GM12878 (cell line): ENCODE results near the gene GLI1. TPM values are rescaled to one million over a fixed set of nuclear protein-coding genes. Genes with fewer than 3 reads are reported as not detected.
"Not testable (repeated sequence)": the region's sequence is repeated elsewhere in the genome, so short reads cannot be mapped to it uniquely, and the experiment has no call there.

Experiments used
- ATAC-seq: fragments of 200-7000 bp; cut with Tn5 transposase; 3 replicates; pipeline ENCODE4 v1.9.1; 2020; ENCODE audit warnings: mild to moderate bottlenecking, moderate library complexity
- BruUV-seq: library from RNA; stranded (reverse); fragments of 400-500 nt; replicated peaks from 2 replicates; lab custom pipeline; 2021; lab: Mats Ljungman, UMichigan
- CTCF ChIA-PET: fragments of 300-600 bp; sonication (Branson Sonifier 250); formaldehyde crosslinking; extraction: SDS; loops from one replicate; lab custom pipeline; 2021; ENCODE audit warnings: inconsistent platforms; lab: Yijun Ruan, JAX
- POLR2A ChIA-PET: fragments of 350-600 bp; formaldehyde crosslinking; extraction: SDS; loops from one replicate; lab custom pipeline; 2021; ENCODE audit warnings: inconsistent platforms; lab: Charles Lee
- RAD21 ChIA-PET: fragments of 300-600 bp; sonication (Branson Sonifier 250); formaldehyde crosslinking; loops from one replicate; lab custom pipeline; 2023; ENCODE audit warnings: antibody characterized with exemption; ENCODE audit not compliant: unreplicated experiment; lab: Charles Lee
- SMC1A ChIA-PET: fragments of 300-600 bp; sonication (Branson Sonifier 250); formaldehyde crosslinking; loops from one replicate; lab custom pipeline; 2023; ENCODE audit not compliant: unreplicated experiment, uncharacterized antibody; lab: Charles Lee
- DNase-seq: peaks from one replicate; pipeline ENCODE4 v3.0.0-alpha.2; 2011; ENCODE audit warnings: low read depth, low spot score
- FAIRE-seq: peaks from 3 replicates; lab custom pipeline; 2011; peaks lifted over from hg19 to GRCh38; lab: Jason Lieb, UNC
- H2AFZ ChIP-seq: 2 replicates; pipeline ENCODE4 v1.6.0; 2011; ENCODE audit warnings: low read depth, low read length, control low read depth; ENCODE audit not compliant: control insufficient read depth
- H3K27ac ChIP-seq: 2 replicates; pipeline ENCODE4 v1.5.1; 2011; ENCODE audit warnings: control low read depth; ENCODE audit not compliant: control insufficient read depth, insufficient read depth
- H3K27me3 ChIP-seq, 2 experiments: replicated peaks in 1 of 2; 2 replicates each; pipeline versions ENCODE4 v1.6.0 to v1.6.1; 2011; ENCODE audit warnings: low read length in 1 of 2; ENCODE audit not compliant: control insufficient read depth in 2 of 2, insufficient read depth in 2 of 2
- H3K36me3 ChIP-seq, 2 experiments: 2 replicates each; pipeline ENCODE4 v1.5.1; 2011; ENCODE audit warnings: low read length in 1 of 2; ENCODE audit not compliant: control insufficient read depth in 2 of 2, insufficient read depth in 2 of 2
- H3K4me1 ChIP-seq: 2 replicates; pipeline ENCODE4 v1.6.1; 2011; ENCODE audit warnings: mild to moderate bottlenecking, low read length, moderate library complexity, mixed read lengths; ENCODE audit not compliant: control insufficient read depth, insufficient read depth
- H3K4me2 ChIP-seq: 2 replicates; pipeline ENCODE4 v1.6.0; 2011; ENCODE audit warnings: control low read depth; ENCODE audit not compliant: control insufficient read depth, insufficient read depth
- H3K4me3 ChIP-seq: fragments of 200-600 bp; sonication (generic); 2 replicates; pipeline ENCODE4 v1.5.1; 2016
- H3K79me2 ChIP-seq: 2 replicates; pipeline ENCODE4 v1.6.0; 2011; ENCODE audit warnings: low read length; ENCODE audit not compliant: control insufficient read depth, insufficient read depth
- H3K9ac ChIP-seq: 2 replicates; pipeline ENCODE4 v1.8.0; 2011; ENCODE audit warnings: low read length, control low read depth, mixed read lengths; ENCODE audit not compliant: control insufficient read depth, insufficient read depth
- H3K9me3 ChIP-seq: replicated peaks from 3 replicates; pipeline ENCODE4 v1.5.1; 2011; ENCODE audit warnings: mild to moderate bottlenecking, low read length; ENCODE audit not compliant: control insufficient read depth, insufficient read depth
- H4K20me1 ChIP-seq: 2 replicates; pipeline ENCODE4 v1.6.0; 2011; ENCODE audit not compliant: control insufficient read depth, insufficient read depth
- CREB1 ChIP-seq: IDR thresholded peaks from 2 replicates; pipeline ENCODE4 v1.6.1; 2012; ENCODE audit warnings: low read depth, mild to moderate bottlenecking, inconsistent platforms
- IKZF2 ChIP-seq, 2 experiments: fragments of 450-650 bp; IDR thresholded peaks; 2 replicates each; pipeline ENCODE4 v1.6.1; 2017; ENCODE audit warnings: mild to moderate bottlenecking in 2 of 2, moderate library complexity in 2 of 2
- JUND ChIP-seq: IDR thresholded peaks from 2 replicates; pipeline ENCODE4 v1.6.1; 2012; ENCODE audit warnings: low read depth, mild to moderate bottlenecking, low read length, improper control_type of control experiment, moderate library complexity
- MYB ChIP-seq: fragments of 150-350 bp; IDR thresholded peaks from 2 replicates; pipeline ENCODE4 v1.6.1; 2014; ENCODE audit warnings: mild to moderate bottlenecking, low read depth, low read length, borderline replicate concordance
- NR2C1 ChIP-seq: fragments of 450-650 bp; IDR thresholded peaks from 2 replicates; pipeline ENCODE4 v1.6.1; 2017; ENCODE audit warnings: antibody characterized with exemption, mild to moderate bottlenecking, moderate library complexity
- SUPT20H ChIP-seq: IDR thresholded peaks from 2 replicates; pipeline ENCODE4 v1.6.1; 2011; ENCODE audit warnings: low read depth, mild to moderate bottlenecking, low read length, moderate library complexity, borderline replicate concordance; ENCODE audit not compliant: control insufficient read depth
- TBL1XR1 ChIP-seq: IDR thresholded peaks from 2 replicates; pipeline ENCODE4 v1.6.1; 2012; ENCODE audit warnings: low read depth, low read length, improper control_type of control experiment
- ZBTB11 ChIP-seq: fragments of 450-650 bp; formaldehyde crosslinking; IDR thresholded peaks from 2 replicates; pipeline ENCODE4 v1.5.0; 2022; ENCODE audit warnings: mild to moderate bottlenecking, missing genetic modification characterization
- ZNF622 ChIP-seq: fragments of 450-650 bp; IDR thresholded peaks from 2 replicates; pipeline ENCODE4 v1.6.1; 2017; ENCODE audit warnings: mild to moderate bottlenecking, inconsistent platforms
- ZZZ3 ChIP-seq: IDR thresholded peaks from 2 replicates; pipeline ENCODE4 v1.6.1; 2011; ENCODE audit warnings: low read depth; ENCODE audit not compliant: control insufficient read depth, insufficient read length
- WGBS: methylation state at CpG from one replicate; pipeline ENCODE4 v1.1.6; 2016; ENCODE audit warnings: low lambda C conversion rate; ENCODE audit not compliant: insufficient replicate concordance, insufficient coverage; ENCODE audit errors: missing lambda C conversion rate; 5-methylcytosine and 5-hydroxymethylcytosine counted together
- in situ Hi-C: fragments of 300-500 bp; cut with MboI; formaldehyde crosslinking; loops from 9 replicates; pipeline ENCODE4 v1.14.3; 2018; ENCODE audit warnings: mixed read lengths
- intact Hi-C: fragments of 100-400 bp; cut with micrococcal nuclease; formaldehyde crosslinking; loops from one replicate; pipeline ENCODE4 v1.14.2; 2022; ENCODE audit not compliant: unreplicated experiment
- polyA plus RNA-seq, 11 experiments: library from polyadenylated mRNA; depleted of rRNA in 4 of 11; unstranded in 6 of 11; stranded (reverse) in 5 of 11; fragments of >200 nt; fragmentation: Nextera tagmentation in 4 of 11; fragmentation: Illumina TruSeq in 1 of 11; extraction: Ambion mirVana in 4 of 11; extraction: Trizol in 1 of 11; gene quantifications; 1 replicate in 1 of 11; 2 replicates in 10 of 11; pipeline versions ENCODE4 v1.2.1 to v1.2.3, GENCODE V29; 2011 to 2016; ENCODE audit warnings: inconsistent platforms in 2 of 11, missing spikeins in 2 of 11, low read depth in 1 of 11
- total RNA-seq, 4 experiments: library from RNA; depleted of rRNA in 3 of 4; stranded (reverse); fragments of >200 nt in 3 of 4; fragmentation: Illumina TruSeq in 1 of 4; extraction: Trizol in 1 of 4; gene quantifications; 2 replicates each; pipeline versions ENCODE4 v1.2.1 to v1.2.3, GENCODE V29; 2013 to 2021

GLI1 gene
- total and polyA plus RNA-seq, 10 of the 15 experiments (the other 5 are each of a cell fraction or from before 2014, with no cell fraction given) = 0.27 to 1.2 (median 0.49) TPM

DNA sequence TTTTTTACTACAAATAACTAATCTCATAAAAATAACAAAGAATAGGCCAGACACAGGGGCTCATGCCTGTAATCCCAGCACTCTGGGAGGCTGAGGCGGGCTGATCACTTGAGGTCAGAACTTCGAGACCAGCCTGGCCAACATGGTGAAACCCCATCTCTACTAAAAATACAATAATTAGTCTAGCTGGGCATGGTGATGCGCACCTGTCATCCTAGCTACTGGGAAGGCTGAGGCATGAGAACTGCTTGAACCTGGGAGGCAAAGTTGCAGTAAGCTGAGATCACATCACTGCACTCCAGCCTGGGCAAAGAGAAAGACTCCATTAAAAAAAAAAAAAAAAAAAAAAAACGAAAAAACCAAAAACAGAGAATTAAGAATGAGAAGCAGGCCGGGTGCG, 45.4 kb upstream of the GLI1 start:
- H2AFZ ChIP-seq, H3K4me1 ChIP-seq, H3K4me2 ChIP-seq, ATAC-seq, in situ Hi-C loops, intact Hi-C loops, H3K79me2 ChIP-seq, H3K27me3 ChIP-seq, H3K27ac ChIP-seq, H3K4me3 ChIP-seq, FAIRE-seq, H3K9me3 ChIP-seq, H4K20me1 ChIP-seq, DNase-seq, BruUV-seq, H3K36me3 ChIP-seq, H3K9ac ChIP-seq: not testable (repeated sequence)
- SMC1A ChIA-PET = interaction anchor here (0.7 to 1.5 kb wide), 3 partner anchors 10 to 71 kb away, joined by 3 to 7 read pairs (median 4); no protein-coding TSS in a partner anchor
- WGBS = 94% methylated on average over 6 of the region's 6 CpGs
- CTCF ChIA-PET = interaction anchor here (1.1 to 1.4 kb wide), 2 partner anchors 9 to 16 kb away, joined by 3 read pairs; no protein-coding TSS in a partner anchor
- POLR2A ChIA-PET = interaction anchor here (0.7 kb wide), 1 partner anchor 59 kb away, joined by 4 read pairs; no protein-coding TSS in a partner anchor
- RAD21 ChIA-PET = interaction anchor here (0.7 to 1.1 kb wide), 2 partner anchors 149 to 211 kb away, joined by 3 to 4 read pairs; no protein-coding TSS in a partner anchor

- no peaks in the 10 kb centered on the region; the same call in 1 of the 2 replicates for H3K4me1 ChIP-seq
- ChIA-PET CTCF (interaction anchor here (1.1 to 1.4 kb wide), 2 partner anchors 8 to 15 kb away, joined by 3 read pairs; no protein-coding TSS in a partner anchor), SMC1A (interaction anchor here (1.5 kb wide), 1 partner anchor 72 kb away, joined by 7 read pairs; no protein-coding TSS in a partner anchor), POLR2A (no interaction called here), RAD21 (interaction anchor here (1.1 kb wide), 1 partner anchor 150 kb away, joined by 4 read pairs; no protein-coding TSS in a partner anchor)
- H3K79me2 ChIP-seq = no peaks in the 10 kb centered on the region; the same call in 1 of the 2 replicates
- ATAC-seq = no peak
- no peak for TF ChIP-seq NR2C1
- TF ChIP-seq TBL1XR1 = no peak
- TF ChIP-seq JUND = no peak
- no peak for TF ChIP-seq IKZF2 (IDR thresholded peaks at IDR 0.05)
- no peak for TF ChIP-seq MYB
- TF ChIP-seq ZZZ3 = no peak
- TF ChIP-seq SUPT20H = no peak
- no peak for TF ChIP-seq ZBTB11
- no peak for TF ChIP-seq CREB1
- no peak for TF ChIP-seq ZNF622
- in situ Hi-C loops (no loop called here), intact Hi-C loops (no loop called here)
- H3K4me3 ChIP-seq = no peak overlapping the region
- no peaks in the 10 kb centered on the region for H4K20me1 ChIP-seq
- no peak overlapping the region for H3K27ac ChIP-seq
- H2AFZ ChIP-seq = no peak overlapping the region
- no peaks in the 10 kb centered on the region for H3K27me3 ChIP-seq
- H3K9me3 ChIP-seq = no peaks in the 10 kb centered on the region
- no peak for FAIRE-seq
- DNase-seq = no peak
- H3K36me3 ChIP-seq = no peaks in the 10 kb centered on the region
- no peak overlapping the region for H3K4me2 ChIP-seq
- WGBS = 97% methylated on average over 2 of the region's 2 CpGs
- BruUV-seq = no TSS peak
- H3K9ac ChIP-seq = no peak overlapping the region
Measured at GRCh38 chr12:57415088-57415487, 44.5 kb upstream of the GLI1 start.
